Measurements from ENCODE around the gene AHCTF1. TPM values are rescaled to one million over a fixed set of nuclear protein-coding genes. Genes with fewer than 3 reads are reported as not detected.

The AHCTF1 gene
- total and polyA plus RNA-seq, 2 of the 8 experiments (the other 6 are each of a cell fraction or from before 2014, with no cell fraction given): 7.9 to 44.5 TPM

DNA sequence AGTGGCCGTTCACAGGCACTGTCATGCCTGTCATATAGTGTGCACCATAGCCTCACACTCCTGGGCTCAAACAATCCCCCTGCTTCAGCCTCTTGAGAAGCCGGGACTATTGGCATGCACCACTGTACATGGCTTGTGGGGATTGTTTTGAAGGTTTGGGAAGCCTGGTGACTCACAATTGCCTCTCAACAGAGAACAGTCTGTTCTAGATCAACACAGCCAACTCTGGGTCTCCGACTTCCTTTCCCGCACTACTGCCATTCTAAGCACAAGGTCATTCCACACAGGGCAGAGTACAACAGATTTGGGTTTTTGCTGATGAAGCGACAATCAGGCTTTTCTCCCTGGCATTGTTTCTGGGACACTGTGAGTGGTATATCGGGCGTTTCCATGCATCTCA lies 15.5 kb upstream of the AHCTF1 start:
- DNase-seq (ENCODE audit: low read depth in 1 of 2, low spot score in 2 of 2) (no peak), FAIRE-seq (no peak)
- Histone ChIP-seq H2AFZ (ENCODE audit: low read length) (no peak overlapping the region), H4K20me1 (replicated peaks in 1 of 2; ENCODE audit: control insufficient read depth in 1 of 2, insufficient read depth in 2 of 2, low read length in 2 of 2) (no peaks in the 10 kb centered on the region), H2BK15ac (ENCODE audit: low read length) (no peak overlapping the region), H3K36me3 (ENCODE audit: control insufficient read depth in 2 of 4, insufficient read depth in 4 of 4, low read length in 3 of 4) (peaks cover 0 to 11% (median 1%) of the 10 kb centered on the region in 4 experiments; a peak in 3 of 8 replicates), H3K79me1 (ENCODE audit: low read depth, low read length) (no peaks in the 10 kb centered on the region), H3K23ac (ENCODE audit: insufficient read length) (no peak overlapping the region), H3K4me3 (ENCODE audit: extremely low read depth in 1 of 4, insufficient read depth in 2 of 4, low read depth in 3 of 4, low read length in 4 of 4) (no peak overlapping the region), H3K79me2 (ENCODE audit: control insufficient read depth in 1 of 2, insufficient read depth in 2 of 2, low read length in 2 of 2) (no peaks in the 10 kb centered on the region), H3K23me2 (ENCODE audit: low read depth, low read length) (no peaks in the 10 kb centered on the region), H3K56ac (replicated peaks; ENCODE audit: insufficient read length, low read depth, low read length) (no peak overlapping the region), H3K9ac (replicated peaks in 1 of 4; ENCODE audit: extremely low read depth in 1 of 4, low read depth in 3 of 4, low read length in 3 of 4) (no peak overlapping the region), H2BK120ac (replicated peaks; ENCODE audit: low read depth, low read length) (no peak overlapping the region), H2BK12ac (ENCODE audit: low read depth, low read length) (no peak overlapping the region), H4K8ac (ENCODE audit: extremely low read depth, insufficient read depth, low read length) (no peak overlapping the region), H3K4ac (replicated peaks; ENCODE audit: insufficient read length, low read depth, low read length) (no peak overlapping the region), H4K91ac (replicated peaks; ENCODE audit: insufficient read length, low read length) (no peak overlapping the region), H4K5ac (ENCODE audit: insufficient read length, low read depth, low read length) (no peak overlapping the region), H2AK5ac (ENCODE audit: low read depth, low read length) (no peak overlapping the region), H2BK20ac (ENCODE audit: low read length) (no peak overlapping the region), H3K4me2 (ENCODE audit: insufficient read depth in 1 of 2, low read depth in 2 of 2, low read length in 2 of 2) (no peak overlapping the region), H3K27ac (ENCODE audit: low read depth, low read length) (no peak overlapping the region), H3K18ac (ENCODE audit: extremely low read depth, low read length) (no peak overlapping the region), H2BK5ac (ENCODE audit: low read depth, low read length) (no peak overlapping the region), H3K9me3 (ENCODE audit: insufficient read depth in 2 of 2, low read depth in 1 of 2, low read length in 1 of 2) (no peaks in the 10 kb centered on the region), H3K14ac (ENCODE audit: insufficient read length) (no peak overlapping the region), H3K27me3 (replicated peaks in 1 of 4; ENCODE audit: control insufficient read depth in 3 of 4, extremely low read depth in 1 of 4, insufficient read depth in 3 of 4, low read length in 3 of 4) (no peaks in the 10 kb centered on the region), H3K4me1 (replicated peaks in 1 of 4; ENCODE audit: control insufficient read depth in 3 of 4, insufficient read depth in 4 of 4, low read length in 3 of 4) (no peaks in the 10 kb centered on the region)
- TF ChIP-seq, protein P1, sequence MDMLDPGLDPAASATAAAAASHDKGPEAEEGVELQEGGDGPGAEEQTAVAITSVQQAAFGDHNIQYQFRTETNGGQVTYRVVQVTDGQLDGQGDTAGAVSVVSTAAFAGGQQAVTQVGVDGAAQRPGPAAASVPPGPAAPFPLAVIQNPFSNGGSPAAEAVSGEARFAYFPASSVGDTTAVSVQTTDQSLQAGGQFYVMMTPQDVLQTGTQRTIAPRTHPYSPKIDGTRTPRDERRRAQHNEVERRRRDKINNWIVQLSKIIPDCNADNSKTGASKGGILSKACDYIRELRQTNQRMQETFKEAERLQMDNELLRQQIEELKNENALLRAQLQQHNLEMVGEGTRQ (IDR thresholded peaks at IDR 0.05; ENCODE audit: low read length): no peak
- no peak for TF ChIP-seq HDAC2 (IDR thresholded peaks at IDR 0.05; ENCODE audit: borderline replicate concordance in 1 of 2, low read depth in 2 of 2, low read length in 2 of 2)
- TF ChIP-seq JUND (IDR thresholded peaks at IDR 0.05; ENCODE audit: low read length): no peak
- no peak for TF ChIP-seq SIN3A (conservative IDR thresholded peaks at IDR 0.05 in 1 of 2, IDR thresholded peaks at IDR 0.05 in 1 of 2; ENCODE audit: low read depth in 1 of 2, low read length in 2 of 2)
- TF ChIP-seq CREB1 (IDR thresholded peaks at IDR 0.05): no peak
- TF ChIP-seq EP300 (IDR thresholded peaks at IDR 0.05; ENCODE audit: borderline replicate concordance in 1 of 2, low read depth in 2 of 2, low read length in 2 of 2): no peak
- TF ChIP-seq, protein P2, sequence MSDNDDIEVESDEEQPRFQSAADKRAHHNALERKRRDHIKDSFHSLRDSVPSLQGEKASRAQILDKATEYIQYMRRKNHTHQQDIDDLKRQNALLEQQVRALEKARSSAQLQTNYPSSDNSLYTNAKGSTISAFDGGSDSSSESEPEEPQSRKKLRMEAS (IDR thresholded peaks at IDR 0.05): no peak
- 95% methylated on average over 7 of the region's 7 CpGs; no CpG with 5 or more reads in 1 of the 2 experiments for WGBS, 2 experiments (ENCODE audit: extremely low coverage in 1 of 2, insufficient coverage in 1 of 2, insufficient read length in 1 of 2, insufficient replicate concordance in 2 of 2, low coverage in 1 of 2, low lambda C conversion rate in 2 of 2, missing lambda C conversion rate in 1 of 2)
- POLR2A ChIA-PET (ENCODE audit: partially characterized antibody): no interaction called here
- CTCF ChIA-PET (ENCODE audit: partially characterized antibody): no interaction called here
